GM19467 (cell line): ENCODE results near the gene BRCC3.

Experiments used
- ATAC-seq: cut with Tn5 transposase; IDR thresholded peaks from one replicate; pipeline ENCODE4 v1.9.1; 2021; ENCODE audit warnings: mild to moderate bottlenecking, moderate library complexity; ENCODE audit not compliant: unreplicated experiment

The BRCC3 gene

GRCh38 chrX:155056877-155057792, 14.2 kb upstream of the BRCC3 start:
- ATAC-seq: peak; percentile 76

DNA sequence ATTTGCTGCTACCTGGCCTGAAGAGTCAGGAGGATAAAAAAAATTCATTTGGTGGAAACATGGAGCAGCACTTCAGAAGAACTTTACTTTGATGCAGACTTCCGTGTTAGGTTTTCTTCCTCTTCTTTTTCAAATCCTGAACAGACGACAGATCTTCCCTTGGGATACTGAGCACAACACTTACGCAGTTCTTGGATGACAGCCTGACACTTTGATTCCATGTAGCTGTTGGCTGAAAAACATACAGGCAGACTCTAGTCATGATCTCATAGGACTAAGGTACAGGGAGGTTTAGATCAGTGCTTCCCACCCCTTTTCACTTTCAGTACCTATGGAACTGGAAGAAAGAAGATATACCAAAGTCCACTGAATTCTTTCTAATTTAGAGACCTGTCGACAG, 9.5 kb upstream of the BRCC3 start:
- no peak for ATAC-seq

DNA sequence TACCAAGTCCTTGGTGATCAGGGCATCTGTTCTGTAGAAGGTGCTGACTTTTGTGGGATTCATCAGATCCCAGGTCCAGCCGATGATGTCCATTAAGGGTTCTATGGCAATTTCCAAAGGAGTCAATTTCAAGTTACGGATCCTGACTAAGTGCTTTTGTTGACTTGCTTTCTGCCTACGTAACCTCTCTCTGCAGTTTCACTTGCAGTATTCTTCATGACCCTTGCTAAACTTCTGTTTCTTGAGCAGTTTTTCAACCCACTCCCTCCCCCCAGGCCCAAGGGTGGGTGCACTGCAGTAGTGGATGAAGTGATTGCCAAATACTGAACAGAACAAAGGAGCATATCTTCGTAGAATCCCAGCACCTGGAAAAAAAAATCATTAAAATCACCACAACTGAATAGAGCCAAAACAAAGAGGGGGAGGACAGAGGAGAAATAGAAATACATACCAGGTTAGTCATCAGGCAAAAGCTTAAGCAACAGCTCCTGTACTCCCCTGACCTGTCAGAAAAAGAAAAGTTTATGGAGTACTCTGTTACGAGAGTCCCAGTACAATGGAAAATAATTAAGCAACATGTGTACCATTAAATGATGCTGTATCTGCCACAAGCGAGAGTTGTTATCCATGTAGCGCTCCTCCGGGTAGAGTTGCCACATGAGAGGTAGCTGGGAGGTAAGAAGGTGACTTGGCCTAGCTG, 6.1 kb upstream of the BRCC3 start:
- ATAC-seq: no peak

DNA sequence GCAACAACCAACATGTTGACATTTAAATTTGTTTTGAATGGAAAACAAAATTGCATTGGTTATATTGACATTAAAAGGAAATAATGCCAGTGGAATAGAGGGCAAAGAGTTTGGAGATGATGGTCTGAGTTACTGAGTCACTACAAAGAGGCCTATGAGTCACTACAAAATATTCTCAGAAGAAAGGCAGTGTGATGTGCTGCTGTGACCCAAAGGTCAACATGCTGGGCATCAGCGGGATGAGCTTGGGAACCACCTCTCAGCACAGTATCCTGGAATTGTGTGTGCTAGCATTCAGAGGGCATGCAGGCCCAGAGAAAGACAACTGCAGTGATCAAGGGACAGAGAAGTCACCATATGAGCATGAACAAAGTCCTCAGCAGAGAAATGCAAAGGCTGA, 3.1 kb upstream of the BRCC3 start:
- ATAC-seq: no peak

- no peak for ATAC-seq
Observed at GRCh38 chrX:155069414-155069813, 1.9 kb upstream of the BRCC3 start.

DNA sequence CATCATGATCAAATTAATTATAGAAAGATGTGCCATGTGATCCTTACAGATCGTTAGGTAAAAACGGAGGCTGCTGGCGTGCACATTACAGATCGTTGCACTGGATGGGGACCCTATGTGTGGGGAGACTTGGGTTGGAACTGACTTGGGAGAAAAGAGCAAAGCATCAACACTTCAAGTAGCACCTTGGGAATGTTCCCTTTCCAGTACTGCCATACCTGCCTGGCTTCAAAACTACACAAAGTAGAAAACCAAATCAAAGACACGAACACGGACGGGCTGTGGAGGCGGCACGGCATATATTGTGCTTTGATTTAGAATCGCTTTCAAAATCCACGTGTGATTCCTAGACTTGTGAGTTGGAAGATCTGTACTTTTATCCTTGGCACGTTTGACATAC, 1.3 kb upstream of the BRCC3 start:
- no peak for ATAC-seq

GRCh38 chrX:155070663-155070974, 689 bp upstream of the BRCC3 start:
- peak; percentile 12 for ATAC-seq

- ATAC-seq: peak; percentile 21
Observed at GRCh38 chrX:155071694-155072280, 479 bp downstream of the BRCC3 start.

DNA sequence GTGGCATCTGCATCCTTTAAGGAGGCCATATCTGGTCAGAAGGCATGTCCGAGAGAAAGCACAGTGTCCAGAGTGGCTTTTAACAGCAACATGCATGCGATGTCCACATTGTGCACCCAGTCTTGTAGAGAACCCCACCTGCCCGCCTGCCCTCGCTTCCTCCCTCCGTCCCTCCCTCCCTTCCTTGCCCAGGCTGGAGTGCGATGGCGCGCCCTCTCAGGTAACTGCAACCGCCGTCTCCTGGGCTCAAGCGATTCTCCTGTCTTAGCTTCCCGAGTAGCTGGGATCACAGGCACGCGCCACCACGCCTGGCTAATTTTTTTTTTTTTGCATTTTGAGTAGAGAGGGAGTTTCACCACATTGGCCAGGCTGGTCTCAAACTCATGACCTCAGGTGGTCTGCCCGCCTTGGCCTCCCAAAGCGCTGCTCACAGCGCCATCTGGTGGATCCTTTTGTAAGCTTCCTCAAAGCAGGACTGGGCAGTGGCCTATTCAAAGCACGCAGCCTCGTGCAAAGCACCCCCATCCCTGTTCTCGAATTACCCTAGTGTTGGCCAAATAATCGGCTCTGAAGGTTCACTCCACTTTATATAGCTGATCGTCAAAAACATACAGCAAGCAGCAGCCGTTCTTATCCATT, 15.0 kb downstream of the BRCC3 start:
- ATAC-seq: no peak

DNA sequence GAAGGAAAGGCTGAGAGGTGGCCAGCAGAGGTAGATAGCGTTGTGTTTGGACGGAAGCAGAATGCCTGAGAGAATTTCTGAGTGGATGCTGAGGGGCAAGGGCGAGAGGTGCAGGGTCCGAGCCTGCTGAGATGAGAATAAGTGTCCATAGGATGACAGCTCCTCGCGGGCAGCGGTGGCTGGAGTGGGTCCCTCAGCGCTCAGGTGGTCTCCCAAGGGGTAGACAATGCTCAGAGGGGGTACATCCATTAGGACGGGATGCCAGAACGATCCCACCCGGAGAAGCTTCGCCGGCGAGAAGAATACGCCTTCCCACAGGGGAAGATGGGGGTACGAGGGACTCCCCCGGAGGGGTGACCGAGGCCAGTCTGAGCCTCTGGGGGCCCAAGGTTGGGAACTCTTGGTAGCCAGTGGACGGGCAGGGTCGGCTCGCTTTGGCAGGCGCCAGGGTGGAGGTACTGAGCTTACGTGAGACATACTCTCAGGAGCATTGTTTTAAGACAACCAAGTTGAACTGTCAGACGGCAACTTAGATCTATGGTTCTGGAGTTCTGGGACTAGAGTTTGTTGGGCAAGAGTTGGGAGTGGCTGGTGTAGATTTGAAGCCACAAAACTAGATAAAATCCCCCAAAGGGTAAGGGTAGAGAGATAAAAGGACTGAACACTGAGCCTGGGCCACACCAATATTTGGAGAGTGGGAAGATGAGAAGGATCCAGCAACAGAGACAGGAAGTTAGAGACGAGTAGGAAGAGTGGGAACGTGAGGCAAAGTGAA, 15.8 kb downstream of the BRCC3 start:
- no peak for ATAC-seq

DNA sequence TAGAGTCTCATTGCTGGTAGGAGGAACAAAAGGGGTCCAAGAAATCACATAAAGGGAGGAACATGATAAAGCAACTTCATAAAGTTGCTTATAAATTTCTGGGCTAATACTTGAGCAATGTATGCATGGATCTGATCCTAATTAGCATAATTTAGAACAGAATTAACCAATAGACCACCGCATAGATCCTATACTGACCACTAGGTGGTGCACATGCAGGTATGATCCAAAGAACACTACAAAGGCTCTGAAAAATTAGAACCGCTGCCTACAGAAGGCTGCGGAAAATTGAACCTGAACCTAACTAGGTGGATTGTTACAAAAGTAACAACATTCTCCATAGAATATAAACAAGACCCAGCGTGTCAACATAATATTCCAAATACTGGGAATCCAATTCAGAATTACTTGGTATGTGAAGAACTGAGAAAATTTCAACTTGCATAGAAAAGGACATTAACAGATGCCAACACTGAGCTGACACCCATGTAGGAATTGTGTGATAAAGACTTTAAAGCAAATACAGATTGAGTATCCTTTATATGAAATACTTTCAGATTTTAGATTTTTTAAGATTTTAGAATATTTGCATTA, 23.3 kb downstream of the BRCC3 start:
- ATAC-seq: peak; percentile 69

GRCh38 chrX:155105919-155106318, 34.6 kb downstream of the BRCC3 start:
- no peak for ATAC-seq

GRCh38 chrX:155108427-155108826, 37.1 kb downstream of the BRCC3 start:
- no peak for ATAC-seq

DNA sequence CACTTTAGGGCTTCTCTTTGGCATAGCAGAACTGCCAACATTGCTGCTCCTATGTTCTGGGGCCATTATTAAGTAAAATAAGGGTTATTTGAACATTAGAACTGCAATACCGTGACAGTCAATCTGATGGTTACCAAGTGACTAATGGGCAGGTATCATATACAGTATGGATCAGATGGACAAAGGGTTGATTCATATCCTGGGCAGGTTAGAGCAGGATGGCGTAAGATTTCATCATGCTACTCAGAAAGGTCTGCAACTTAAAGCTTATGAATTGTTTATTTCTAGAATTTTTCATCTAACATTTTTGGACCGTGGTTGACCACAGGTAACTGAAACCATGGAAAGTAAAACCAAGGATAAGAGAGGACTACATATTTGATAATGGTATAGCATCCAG, 40.9 kb downstream of the BRCC3 start:
- ATAC-seq: no peak

GRCh38 chrX:155113097-155113496, 41.8 kb downstream of the BRCC3 start:
- ATAC-seq: no peak

DNA sequence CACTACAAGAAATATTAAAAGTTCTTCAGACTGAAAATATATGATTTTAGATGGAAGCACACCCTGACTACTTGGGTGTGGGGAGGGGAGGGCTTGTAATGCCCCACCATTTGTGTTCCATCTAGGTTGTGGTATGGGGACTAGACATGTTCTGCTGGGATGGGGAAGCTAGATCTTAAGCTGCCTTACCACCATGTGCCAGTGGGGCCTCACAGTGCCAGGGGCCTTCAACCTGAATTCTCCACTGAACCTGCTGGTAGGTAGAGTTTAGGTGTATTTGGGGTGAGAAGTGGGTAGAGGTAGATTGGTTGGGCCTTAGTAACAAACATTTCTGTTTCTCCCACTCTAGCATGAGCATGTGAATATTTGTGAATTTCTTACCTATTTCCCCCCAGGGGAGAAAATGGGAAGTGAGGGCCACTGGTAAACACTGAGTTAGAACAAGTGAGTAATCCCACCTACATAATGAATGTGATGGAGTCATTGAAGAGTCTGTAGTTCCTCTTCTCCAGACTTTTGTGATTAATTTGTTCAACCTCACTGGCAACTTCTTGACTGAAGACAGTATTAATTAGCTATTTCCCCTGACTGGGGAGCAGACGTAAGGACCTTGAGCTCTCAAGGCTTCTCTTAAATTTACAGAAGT, 44.0 kb downstream of the BRCC3 start:
- no peak for ATAC-seq

DNA sequence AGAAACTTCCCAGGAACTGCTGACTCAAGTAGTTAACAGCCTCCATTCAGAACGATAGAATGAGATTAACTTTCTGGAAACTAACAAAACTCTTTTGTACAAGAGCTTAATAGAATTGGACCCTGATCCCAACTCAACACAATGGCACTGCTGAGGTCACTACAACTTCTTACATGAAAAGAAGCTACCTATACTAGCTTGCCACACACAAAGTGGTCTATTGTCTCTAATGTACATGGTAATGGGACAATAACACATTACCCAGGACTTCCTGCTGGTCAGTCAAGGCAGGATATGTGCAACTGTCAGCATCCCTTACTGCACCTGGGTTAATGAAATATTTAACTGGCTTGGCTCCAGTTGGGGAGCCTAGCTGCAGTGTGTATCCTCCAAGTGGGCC, 56.2 kb downstream of the BRCC3 start:
- ATAC-seq: no peak

GRCh38 chrX:155127940-155128339, 56.6 kb downstream of the BRCC3 start:
- ATAC-seq: no peak

DNA sequence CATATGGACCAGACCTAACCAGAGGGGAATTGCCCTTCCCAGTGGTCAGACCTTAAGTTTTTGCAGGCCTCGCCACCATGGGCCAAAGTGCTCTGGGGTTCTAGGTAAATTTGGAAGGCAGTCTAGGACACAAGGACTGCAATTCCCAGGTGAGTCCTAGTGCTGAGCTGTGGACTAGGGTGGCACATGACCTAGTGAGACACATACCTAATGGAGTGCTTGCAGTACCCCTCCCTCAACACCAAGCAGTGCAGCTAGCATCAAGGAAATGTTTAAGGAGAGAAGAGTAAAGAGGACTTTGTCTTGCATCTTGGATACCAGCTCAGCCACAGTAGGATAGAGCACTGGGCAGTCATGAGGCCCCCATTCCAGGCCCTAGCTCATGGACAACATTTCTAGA, 60.8 kb downstream of the BRCC3 start:
- no peak for ATAC-seq

GRCh38 chrX:155134255-155134654, 62.9 kb downstream of the BRCC3 start:
- no peak for ATAC-seq
